ENCODE data around the gene TEKT5. TPM values are rescaled to one million over a fixed set of nuclear protein-coding genes. Genes with fewer than 3 reads are reported as not detected.

Gene TEKT5
- total RNA-seq, 2 donors from 2014 or later, result not detected

DNA sequence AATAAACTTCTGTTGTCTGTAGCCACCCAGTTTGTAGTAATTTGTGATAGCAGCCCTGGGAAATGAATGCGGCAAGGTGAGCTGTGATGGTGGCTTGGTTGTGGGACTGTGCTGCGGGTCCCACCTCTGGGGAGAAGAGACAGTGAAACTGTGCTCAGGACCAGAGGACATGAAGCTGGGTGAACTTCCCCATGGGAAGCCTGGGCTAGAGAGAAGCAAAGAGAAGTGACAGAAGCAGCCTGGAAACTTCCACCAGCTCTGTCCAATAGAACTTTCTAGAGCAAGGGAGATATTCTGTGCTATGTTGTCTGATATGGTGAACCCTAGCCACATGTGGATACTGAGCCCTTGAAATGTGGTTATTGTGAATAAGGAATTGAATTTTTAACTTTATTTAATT is 62.8 kb downstream of the TEKT5 start:
- no peak for ATAC-seq
- WGBS, 2 donors, result 88 to 90% methylated on average over 2 of the region's 2 CpGs
- intact Hi-C loops (cut with DNase I), result no loop called here
- H3K9me3 ChIP-seq, result no peaks in the 10 kb centered on the region
- no peak overlapping the region for H3K4me3 ChIP-seq
- no peak overlapping the region for H3K27ac ChIP-seq
- no peaks in the 10 kb centered on the region for H3K27me3 ChIP-seq
- H3K4me1 ChIP-seq, result no peaks in the 10 kb centered on the region
- no peaks in the 10 kb centered on the region for H3K36me3 ChIP-seq (replicated peaks in 1 of 2; ENCODE audit: insufficient read depth in 1 of 2, low read depth in 2 of 2)
- TF ChIP-seq, protein P1, sequence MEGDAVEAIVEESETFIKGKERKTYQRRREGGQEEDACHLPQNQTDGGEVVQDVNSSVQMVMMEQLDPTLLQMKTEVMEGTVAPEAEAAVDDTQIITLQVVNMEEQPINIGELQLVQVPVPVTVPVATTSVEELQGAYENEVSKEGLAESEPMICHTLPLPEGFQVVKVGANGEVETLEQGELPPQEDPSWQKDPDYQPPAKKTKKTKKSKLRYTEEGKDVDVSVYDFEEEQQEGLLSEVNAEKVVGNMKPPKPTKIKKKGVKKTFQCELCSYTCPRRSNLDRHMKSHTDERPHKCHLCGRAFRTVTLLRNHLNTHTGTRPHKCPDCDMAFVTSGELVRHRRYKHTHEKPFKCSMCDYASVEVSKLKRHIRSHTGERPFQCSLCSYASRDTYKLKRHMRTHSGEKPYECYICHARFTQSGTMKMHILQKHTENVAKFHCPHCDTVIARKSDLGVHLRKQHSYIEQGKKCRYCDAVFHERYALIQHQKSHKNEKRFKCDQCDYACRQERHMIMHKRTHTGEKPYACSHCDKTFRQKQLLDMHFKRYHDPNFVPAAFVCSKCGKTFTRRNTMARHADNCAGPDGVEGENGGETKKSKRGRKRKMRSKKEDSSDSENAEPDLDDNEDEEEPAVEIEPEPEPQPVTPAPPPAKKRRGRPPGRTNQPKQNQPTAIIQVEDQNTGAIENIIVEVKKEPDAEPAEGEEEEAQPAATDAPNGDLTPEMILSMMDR (IDR thresholded peaks at IDR 0.05), result no peak
- no peak for TF ChIP-seq POLR2A (IDR thresholded peaks at IDR 0.05)
- no peak for DNase-seq

- 53 to 61% methylated on average over 4 to 6 of the region's 6 CpGs for WGBS, 2 donors
- H3K27ac ChIP-seq, result no peak overlapping the region
- no peak for ATAC-seq
These were observed 65.2 kb downstream of the TEKT5 start for GRCh38 chr16:10629592-10629963.

DNA sequence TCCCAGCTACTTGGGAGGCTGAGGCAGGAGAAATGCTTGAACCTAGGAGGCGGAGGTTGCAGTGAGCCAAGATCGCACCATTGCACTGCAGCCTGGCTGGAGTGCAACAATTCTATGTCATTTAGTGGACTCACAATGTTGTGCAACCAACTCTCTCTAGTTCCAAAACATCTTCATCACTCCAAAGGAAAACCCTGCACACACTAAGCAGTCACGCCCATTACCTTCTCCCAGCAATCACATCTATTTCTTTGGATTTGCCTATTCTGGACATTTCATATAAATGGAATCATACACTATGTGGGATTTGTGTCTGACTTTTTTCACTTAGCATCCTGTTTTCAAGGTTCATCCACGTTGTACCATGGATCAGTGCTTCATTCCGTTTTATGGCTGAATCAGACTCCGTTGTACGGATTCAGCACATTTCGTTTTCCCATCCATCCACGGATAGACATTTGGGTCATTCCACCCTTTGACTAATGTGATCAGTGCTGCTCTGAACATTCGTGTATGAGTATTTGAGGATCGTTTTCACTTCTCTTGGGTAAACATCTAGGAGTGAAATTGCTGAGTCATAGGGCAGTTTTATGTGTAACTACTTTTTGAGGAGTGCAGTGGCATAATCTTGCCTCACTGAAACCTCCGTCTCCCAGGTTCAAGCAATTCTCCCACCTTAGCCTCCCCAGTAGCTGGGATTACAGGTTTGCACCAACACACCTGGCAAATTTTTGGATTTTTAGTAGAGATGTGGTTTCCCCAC is 69.0 kb downstream of the TEKT5 start:
- ATAC-seq (no peak), DNase-seq (no peak)
- Histone ChIP-seq H3K36me3 (replicated peaks in 1 of 2; ENCODE audit: insufficient read depth in 1 of 2, low read depth in 2 of 2) (no peaks in the 10 kb centered on the region), H3K4me1 (no peaks in the 10 kb centered on the region), H3K27ac (no peak overlapping the region), H3K27me3 (no peaks in the 10 kb centered on the region), H3K4me3 (no peak overlapping the region), H3K9me3 (no peaks in the 10 kb centered on the region)
- 69 to 76% methylated on average over 11 to 12 of the region's 12 CpGs for WGBS, 2 donors
- intact Hi-C loops (cut with DNase I), result no loop called here
- TF ChIP-seq, protein P1 (IDR thresholded peaks at IDR 0.05), result no peak
- TF ChIP-seq POLR2A (IDR thresholded peaks at IDR 0.05), result no peak

More at GRCh38 chr16:10629592-10629963, 65.2 kb downstream of the TEKT5 start:
- Histone ChIP-seq H3K27me3 (no peaks in the 10 kb centered on the region), H3K4me1 (no peaks in the 10 kb centered on the region), H3K4me3 (no peak overlapping the region), H3K9me3 (no peaks in the 10 kb centered on the region), H3K36me3 (replicated peaks in 1 of 2; ENCODE audit: insufficient read depth in 1 of 2, low read depth in 2 of 2) (no peaks in the 10 kb centered on the region)
- intact Hi-C loops (cut with DNase I), result no loop called here
- no peak for DNase-seq
- TF ChIP-seq, protein P1 (IDR thresholded peaks at IDR 0.05), result no peak
- TF ChIP-seq POLR2A (IDR thresholded peaks at IDR 0.05), result no peak

- Histone ChIP-seq H3K36me3 (replicated peaks in 1 of 2; ENCODE audit: insufficient read depth in 1 of 2, low read depth in 2 of 2) (no peaks in the 10 kb centered on the region), H3K4me1 (peaks cover 2% of the 10 kb centered on the region), H3K9me3 (no peaks in the 10 kb centered on the region), H3K27ac (no peak overlapping the region), H3K4me3 (no peak overlapping the region), H3K27me3 (no peaks in the 10 kb centered on the region)
- WGBS, 2 donors, result 65 to 83% methylated on average over 5 to 6 of the region's 6 CpGs
- TF ChIP-seq, protein P1 (IDR thresholded peaks at IDR 0.05), result no peak
- TF ChIP-seq POLR2A (IDR thresholded peaks at IDR 0.05), result no peak
- ATAC-seq, result no peak
- DNase-seq, result no peak
- intact Hi-C loops (cut with DNase I), result no loop called here
These were observed 70.2 kb downstream of the TEKT5 start for GRCh38 chr16:10624527-10624926.

- ATAC-seq (no peak), DNase-seq (no peak)
- Histone ChIP-seq H3K27ac (no peak overlapping the region), H3K9me3 (no peaks in the 10 kb centered on the region), H3K4me1 (peaks cover 5% of the 10 kb centered on the region), H3K4me3 (no peak overlapping the region), H3K27me3 (no peaks in the 10 kb centered on the region), H3K36me3 (replicated peaks in 1 of 2; ENCODE audit: insufficient read depth in 1 of 2, low read depth in 2 of 2) (no peaks in the 10 kb centered on the region)
- TF ChIP-seq, protein P1 (IDR thresholded peaks at IDR 0.05), result no peak
- no peak for TF ChIP-seq POLR2A (IDR thresholded peaks at IDR 0.05)
- 81% methylated on average over 3 of the region's 3 CpGs for WGBS, 2 donors
- intact Hi-C loops (cut with DNase I), result no loop called here
These were observed 71.7 kb downstream of the TEKT5 start for GRCh38 chr16:10623059-10623458.

Data from body of pancreas (tissue), 4 donors.